Right lobe of liver (tissue), 4 donors: ENCODE data around the gene PTOV1.

ENCODE experiments used
- CTCF ChIP-seq, 4 donors: fragments of 200-600 bp in 3 of 4; fragments of 450-650 bp in 1 of 4; IDR thresholded peaks; one replicate each; pipeline versions ENCODE4 v1.5.1 to v1.8.0; 2016 to 2022; ENCODE audit warnings: antibody characterized with exemption in 4 of 4, mild to moderate bottlenecking in 2 of 4
- POLR2A ChIP-seq: fragments of 450-650 bp; IDR thresholded peaks from one replicate; pipeline ENCODE4 v1.6.1; 2017; ENCODE audit warnings: antibody characterized with exemption, mild to moderate bottlenecking
- donor health status: DM: no; HTN: no; CAD: no.
- donor health status: DM: no; HTN: no; CAD: no.
- donor health status: DM: no; HTN: yes; CAD: no.

GRCh38 chr19:49891393-49891792 lies 40.4 kb downstream of the PTOV1 start:
- TF ChIP-seq CTCF (IDR thresholded peaks at IDR 0.05) (no peak), POLR2A (no peak)
